GM12878 (cell line): ENCODE results near the gene C9orf40. TPM values are rescaled to one million over a fixed set of nuclear protein-coding genes. Genes with fewer than 3 reads are reported as not detected.

Source experiments
- ATAC-seq: fragments of 200-7000 bp; cut with Tn5 transposase; 3 replicates; pipeline ENCODE4 v1.9.1; 2020; ENCODE audit warnings: mild to moderate bottlenecking, moderate library complexity
- BruUV-seq: library from RNA; stranded (reverse); fragments of 400-500 nt; replicated peaks from 2 replicates; lab custom pipeline; 2021; lab: Mats Ljungman, UMichigan
- CTCF ChIA-PET: fragments of 300-600 bp; sonication (Branson Sonifier 250); formaldehyde crosslinking; extraction: SDS; loops from one replicate; lab custom pipeline; 2021; ENCODE audit warnings: inconsistent platforms; lab: Yijun Ruan, JAX
- POLR2A ChIA-PET: fragments of 350-600 bp; formaldehyde crosslinking; extraction: SDS; loops from one replicate; lab custom pipeline; 2021; ENCODE audit warnings: inconsistent platforms; lab: Charles Lee
- RAD21 ChIA-PET: fragments of 300-600 bp; sonication (Branson Sonifier 250); formaldehyde crosslinking; loops from one replicate; lab custom pipeline; 2023; ENCODE audit warnings: antibody characterized with exemption; ENCODE audit not compliant: unreplicated experiment; lab: Charles Lee
- SMC1A ChIA-PET: fragments of 300-600 bp; sonication (Branson Sonifier 250); formaldehyde crosslinking; loops from one replicate; lab custom pipeline; 2023; ENCODE audit not compliant: unreplicated experiment, uncharacterized antibody; lab: Charles Lee
- DNase-seq: peaks from one replicate; pipeline ENCODE4 v3.0.0-alpha.2; 2011; ENCODE audit warnings: low read depth, low spot score
- FAIRE-seq: peaks from 3 replicates; lab custom pipeline; 2011; peaks lifted over from hg19 to GRCh38; lab: Jason Lieb, UNC
- H2AFZ ChIP-seq: 2 replicates; pipeline ENCODE4 v1.6.0; 2011; ENCODE audit warnings: low read depth, low read length, control low read depth; ENCODE audit not compliant: control insufficient read depth
- H3K27ac ChIP-seq: 2 replicates; pipeline ENCODE4 v1.5.1; 2011; ENCODE audit warnings: control low read depth; ENCODE audit not compliant: control insufficient read depth, insufficient read depth
- H3K27me3 ChIP-seq, 2 experiments: replicated peaks in 1 of 2; 2 replicates each; pipeline versions ENCODE4 v1.6.0 to v1.6.1; 2011; ENCODE audit warnings: low read length in 1 of 2; ENCODE audit not compliant: control insufficient read depth in 2 of 2, insufficient read depth in 2 of 2
- H3K36me3 ChIP-seq, 2 experiments: 2 replicates each; pipeline ENCODE4 v1.5.1; 2011; ENCODE audit warnings: low read length in 1 of 2; ENCODE audit not compliant: control insufficient read depth in 2 of 2, insufficient read depth in 2 of 2
- H3K4me1 ChIP-seq: 2 replicates; pipeline ENCODE4 v1.6.1; 2011; ENCODE audit warnings: mild to moderate bottlenecking, low read length, moderate library complexity, mixed read lengths; ENCODE audit not compliant: control insufficient read depth, insufficient read depth
- H3K4me2 ChIP-seq: 2 replicates; pipeline ENCODE4 v1.6.0; 2011; ENCODE audit warnings: control low read depth; ENCODE audit not compliant: control insufficient read depth, insufficient read depth
- H3K4me3 ChIP-seq: fragments of 200-600 bp; sonication (generic); 2 replicates; pipeline ENCODE4 v1.5.1; 2016
- H3K79me2 ChIP-seq: 2 replicates; pipeline ENCODE4 v1.6.0; 2011; ENCODE audit warnings: low read length; ENCODE audit not compliant: control insufficient read depth, insufficient read depth
- H3K9ac ChIP-seq: 2 replicates; pipeline ENCODE4 v1.8.0; 2011; ENCODE audit warnings: low read length, control low read depth, mixed read lengths; ENCODE audit not compliant: control insufficient read depth, insufficient read depth
- H3K9me3 ChIP-seq: replicated peaks from 3 replicates; pipeline ENCODE4 v1.5.1; 2011; ENCODE audit warnings: mild to moderate bottlenecking, low read length; ENCODE audit not compliant: control insufficient read depth, insufficient read depth
- H4K20me1 ChIP-seq: 2 replicates; pipeline ENCODE4 v1.6.0; 2011; ENCODE audit not compliant: control insufficient read depth, insufficient read depth
- HDGF ChIP-seq: fragments of 450-650 bp; IDR thresholded peaks from 2 replicates; pipeline ENCODE4 v1.6.1; 2016; ENCODE audit warnings: antibody characterized with exemption
- PAX5 ChIP-seq: IDR thresholded peaks from 2 replicates; pipeline ENCODE4 v1.6.1; 2011; ENCODE audit warnings: low read depth, low read length, borderline replicate concordance
- PML ChIP-seq: IDR thresholded peaks from 2 replicates; pipeline ENCODE4 v1.6.1; 2012; ENCODE audit warnings: low read length, inconsistent platforms
- RB1 ChIP-seq: fragments of 450-650 bp; formaldehyde crosslinking; IDR thresholded peaks from 2 replicates; pipeline ENCODE4 v1.6.1; 2017; ENCODE audit warnings: mild to moderate bottlenecking, borderline replicate concordance
- TAF1 ChIP-seq: IDR thresholded peaks from 2 replicates; pipeline ENCODE4 v1.6.1; 2011; ENCODE audit warnings: mild to moderate bottlenecking, low read depth, low read length, borderline replicate concordance
- WGBS: methylation state at CpG from one replicate; pipeline ENCODE4 v1.1.6; 2016; ENCODE audit warnings: low lambda C conversion rate; ENCODE audit not compliant: insufficient replicate concordance, insufficient coverage; ENCODE audit errors: missing lambda C conversion rate; 5-methylcytosine and 5-hydroxymethylcytosine counted together
- in situ Hi-C: fragments of 300-500 bp; cut with MboI; formaldehyde crosslinking; loops from 9 replicates; pipeline ENCODE4 v1.14.3; 2018; ENCODE audit warnings: mixed read lengths
- intact Hi-C: fragments of 100-400 bp; cut with micrococcal nuclease; formaldehyde crosslinking; loops from one replicate; pipeline ENCODE4 v1.14.2; 2022; ENCODE audit not compliant: unreplicated experiment
- polyA plus RNA-seq, 11 experiments: library from polyadenylated mRNA; depleted of rRNA in 4 of 11; unstranded in 6 of 11; stranded (reverse) in 5 of 11; fragments of >200 nt; fragmentation: Nextera tagmentation in 4 of 11; fragmentation: Illumina TruSeq in 1 of 11; extraction: Ambion mirVana in 4 of 11; extraction: Trizol in 1 of 11; gene quantifications; 1 replicate in 1 of 11; 2 replicates in 10 of 11; pipeline versions ENCODE4 v1.2.1 to v1.2.3, GENCODE V29; 2011 to 2016; ENCODE audit warnings: inconsistent platforms in 2 of 11, missing spikeins in 2 of 11, low read depth in 1 of 11
- total RNA-seq, 4 experiments: library from RNA; depleted of rRNA in 3 of 4; stranded (reverse); fragments of >200 nt in 3 of 4; fragmentation: Illumina TruSeq in 1 of 4; extraction: Trizol in 1 of 4; gene quantifications; 2 replicates each; pipeline versions ENCODE4 v1.2.1 to v1.2.3, GENCODE V29; 2013 to 2021
- TF ChIP-seq, protein P1 (sequence below): fragments of 450-650 bp; IDR thresholded peaks from 2 replicates; pipeline ENCODE4 v1.6.1; 2016; ENCODE audit warnings: mild to moderate bottlenecking, moderate library complexity, borderline replicate concordance

C9orf40 gene
- total and polyA plus RNA-seq, 10 of the 15 experiments (the other 5 are each of a cell fraction or from before 2014, with no cell fraction given) = 6.8 to 30.9 (median 11.5) TPM

DNA sequence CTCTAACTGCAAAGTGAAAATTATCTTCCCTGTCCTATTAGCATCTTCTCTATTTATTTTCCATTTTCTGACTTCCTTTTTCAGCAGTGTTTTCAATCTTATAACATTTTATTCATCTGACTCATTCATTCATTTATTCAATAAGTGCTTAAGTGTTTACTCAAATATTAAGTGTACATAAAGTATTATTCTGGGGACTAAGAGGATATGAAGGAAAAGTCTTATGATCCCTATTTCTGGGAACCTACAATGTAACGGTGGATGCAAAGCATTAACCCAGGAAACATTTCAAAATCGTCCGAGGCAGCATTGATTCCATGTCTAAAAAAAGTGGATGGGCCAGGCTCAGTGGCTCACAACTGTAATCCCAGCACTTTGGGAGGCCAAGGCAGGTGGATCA lies 45.6 kb downstream of the C9orf40 start:
- 27% methylated on average over 3 of the region's 3 CpGs for WGBS
- Histone ChIP-seq H3K79me2 (no peaks in the 10 kb centered on the region), H3K4me2 (no peak overlapping the region), H3K9ac (no peak overlapping the region), H3K27ac (no peak overlapping the region), H4K20me1 (no peaks in the 10 kb centered on the region), H3K4me1 (no peaks in the 10 kb centered on the region), H3K4me3 (no peak overlapping the region), H2AFZ (no peak overlapping the region), H3K9me3 (no peaks in the 10 kb centered on the region; the same call in 2 of the 3 replicates), H3K27me3 (no peaks in the 10 kb centered on the region; a peak in 2 of 4 replicates), H3K36me3 (no peaks in the 10 kb centered on the region)
- ChIA-PET POLR2A (no interaction called here), RAD21 (no interaction called here), CTCF (no interaction called here), SMC1A (no interaction called here)
- ATAC-seq = no peak
- intact Hi-C loops = no loop called here
- in situ Hi-C loops = no loop called here
- no TSS peak for BruUV-seq
- TF ChIP-seq, protein P1, sequence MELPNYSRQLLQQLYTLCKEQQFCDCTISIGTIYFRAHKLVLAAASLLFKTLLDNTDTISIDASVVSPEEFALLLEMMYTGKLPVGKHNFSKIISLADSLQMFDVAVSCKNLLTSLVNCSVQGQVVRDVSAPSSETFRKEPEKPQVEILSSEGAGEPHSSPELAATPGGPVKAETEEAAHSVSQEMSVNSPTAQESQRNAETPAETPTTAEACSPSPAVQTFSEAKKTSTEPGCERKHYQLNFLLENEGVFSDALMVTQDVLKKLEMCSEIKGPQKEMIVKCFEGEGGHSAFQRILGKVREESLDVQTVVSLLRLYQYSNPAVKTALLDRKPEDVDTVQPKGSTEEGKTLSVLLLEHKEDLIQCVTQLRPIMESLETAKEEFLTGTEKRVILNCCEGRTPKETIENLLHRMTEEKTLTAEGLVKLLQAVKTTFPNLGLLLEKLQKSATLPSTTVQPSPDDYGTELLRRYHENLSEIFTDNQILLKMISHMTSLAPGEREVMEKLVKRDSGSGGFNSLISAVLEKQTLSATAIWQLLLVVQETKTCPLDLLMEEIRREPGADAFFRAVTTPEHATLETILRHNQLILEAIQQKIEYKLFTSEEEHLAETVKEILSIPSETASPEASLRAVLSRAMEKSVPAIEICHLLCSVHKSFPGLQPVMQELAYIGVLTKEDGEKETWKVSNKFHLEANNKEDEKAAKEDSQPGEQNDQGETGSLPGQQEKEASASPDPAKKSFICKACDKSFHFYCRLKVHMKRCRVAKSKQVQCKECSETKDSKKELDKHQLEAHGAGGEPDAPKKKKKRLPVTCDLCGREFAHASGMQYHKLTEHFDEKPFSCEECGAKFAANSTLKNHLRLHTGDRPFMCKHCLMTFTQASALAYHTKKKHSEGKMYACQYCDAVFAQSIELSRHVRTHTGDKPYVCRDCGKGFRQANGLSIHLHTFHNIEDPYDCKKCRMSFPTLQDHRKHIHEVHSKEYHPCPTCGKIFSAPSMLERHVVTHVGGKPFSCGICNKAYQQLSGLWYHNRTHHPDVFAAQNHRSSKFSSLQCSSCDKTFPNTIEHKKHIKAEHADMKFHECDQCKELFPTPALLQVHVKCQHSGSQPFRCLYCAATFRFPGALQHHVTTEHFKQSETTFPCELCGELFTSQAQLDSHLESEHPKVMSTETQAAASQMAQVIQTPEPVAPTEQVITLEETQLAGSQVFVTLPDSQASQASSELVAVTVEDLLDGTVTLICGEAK = no peak
- TF ChIP-seq HDGF = no peak
- TF ChIP-seq PAX5 = no peak
- no peak for TF ChIP-seq TAF1
- no peak for TF ChIP-seq PML
- no peak for TF ChIP-seq RB1
- no peak for FAIRE-seq
- DNase-seq = no peak
